DOHH2 (cell line): Measurements from ENCODE around the gene KIF1A.

ENCODE experiments used
- H3F3A ChIP-seq: fragments of 200-600 bp; sonication (generic), shearing (Covaris generic); 2 replicates; pipeline ENCODE4 v1.6.0; 2016; ENCODE audit warnings: antibody characterized with exemption, mild to moderate bottlenecking; ENCODE audit not compliant: control insufficient read depth, insufficient read depth
- H3K27ac ChIP-seq: fragments of 200-600 bp; sonication (generic); 2 replicates; pipeline ENCODE4 v1.5.1; 2014; ENCODE audit warnings: low read depth, mild to moderate bottlenecking, low read length, moderate library complexity
- H3K27me3 ChIP-seq: fragments of 200-600 bp; sonication (generic); 2 replicates; pipeline ENCODE4 v1.6.1; 2014; ENCODE audit warnings: mild to moderate bottlenecking, low read length, mixed read lengths; ENCODE audit not compliant: control insufficient read depth
- H3K36me3 ChIP-seq: fragments of 200-600 bp; sonication (generic); 2 replicates; pipeline ENCODE4 v1.6.1; 2014; ENCODE audit warnings: mild to moderate bottlenecking, low read length, moderate library complexity, mixed read lengths; ENCODE audit not compliant: control insufficient read depth
- H3K4me1 ChIP-seq: fragments of 200-600 bp; sonication (generic); 2 replicates; pipeline ENCODE4 v1.6.1; 2014; ENCODE audit warnings: mild to moderate bottlenecking, low read length, mixed read lengths; ENCODE audit not compliant: control insufficient read depth
- H3K4me2 ChIP-seq: fragments of 200-600 bp; sonication (generic); 2 replicates; pipeline ENCODE4 v1.6.0; 2014; ENCODE audit warnings: mild to moderate bottlenecking, low read length, moderate library complexity
- H3K4me3 ChIP-seq: fragments of 200-600 bp; sonication (generic); 2 replicates; pipeline ENCODE4 v1.5.1; 2014; ENCODE audit warnings: mild to moderate bottlenecking, low read length, mixed read lengths
- H3K79me2 ChIP-seq: fragments of 200-600 bp; sonication (generic); 2 replicates; pipeline ENCODE4 v1.6.1; 2014; ENCODE audit warnings: mild to moderate bottlenecking, low read length, mixed read lengths; ENCODE audit not compliant: control insufficient read depth
- H3K9me2 ChIP-seq: fragments of 200-600 bp; sonication (generic); replicated peaks from 2 replicates; pipeline ENCODE4 v1.6.1; 2014; ENCODE audit warnings: mild to moderate bottlenecking, low read length, mixed read lengths; ENCODE audit not compliant: control insufficient read depth
- H3K9me3 ChIP-seq: fragments of 200-600 bp; sonication (generic); 2 replicates; pipeline ENCODE4 v1.6.1; 2014; ENCODE audit warnings: antibody characterized with exemption, low read length, mixed read lengths; ENCODE audit not compliant: control insufficient read depth, insufficient read depth
- H4K20me1 ChIP-seq: fragments of 200-600 bp; sonication (generic); 2 replicates; pipeline ENCODE4 v1.6.0; 2014; ENCODE audit warnings: low read depth, mild to moderate bottlenecking, antibody characterized with exemption, low read length, moderate library complexity; ENCODE audit not compliant: control insufficient read depth, insufficient read depth
- CTCF ChIP-seq: fragments of 200-600 bp; sonication (generic); IDR thresholded peaks from one replicate; pipeline ENCODE4 v1.5.1; 2014; ENCODE audit warnings: antibody characterized with exemption, mild to moderate bottlenecking, low read depth, low read length; ENCODE audit not compliant: poor library complexity, severe bottlenecking
- EZH2phosphoT487 ChIP-seq: fragments of 200-600 bp; sonication (generic); IDR thresholded peaks from 2 replicates; pipeline ENCODE4 v1.6.1; 2017; ENCODE audit warnings: borderline replicate concordance, mild to moderate bottlenecking, antibody characterized with exemption, low read length, moderate library complexity, mixed read lengths

The KIF1A gene

GRCh38 chr2:240818293-240819125 lies 1.5 kb downstream of the KIF1A start:
- Histone ChIP-seq H3K36me3 (no peaks in the 10 kb centered on the region), H3K4me2 (no peak overlapping the region), H3K9me2 (no peaks in the 10 kb centered on the region), H3F3A (no peaks in the 10 kb centered on the region), H3K9me3 (no peaks in the 10 kb centered on the region), H3K79me2 (no peaks in the 10 kb centered on the region), H3K27ac (no peak overlapping the region), H4K20me1 (no peaks in the 10 kb centered on the region), H3K4me3 (no peak overlapping the region), H3K27me3 (peaks cover 16% of the 10 kb centered on the region), H3K4me1 (no peaks in the 10 kb centered on the region)
- no peak for TF ChIP-seq CTCF
- TF ChIP-seq EZH2phosphoT487 = no peak

GRCh38 chr2:240817496-240818292 lies 2.3 kb downstream of the KIF1A start:
- Histone ChIP-seq H3K4me2 (no peak overlapping the region), H3K9me3 (peaks cover 7% of the 10 kb centered on the region; the same call in 1 of the 2 replicates), H3K79me2 (no peaks in the 10 kb centered on the region), H3K4me3 (no peak overlapping the region), H3K27me3 (peaks cover 15% of the 10 kb centered on the region), H3K36me3 (no peaks in the 10 kb centered on the region), H3F3A (no peaks in the 10 kb centered on the region), H3K27ac (no peak overlapping the region), H4K20me1 (no peaks in the 10 kb centered on the region), H3K4me1 (no peaks in the 10 kb centered on the region), H3K9me2 (no peaks in the 10 kb centered on the region)
- TF ChIP-seq EZH2phosphoT487 = no peak
- no peak for TF ChIP-seq CTCF

- TF ChIP-seq CTCF (no peak), EZH2phosphoT487 (no peak)
- peaks cover 11% of the 10 kb centered on the region for H3K27me3 ChIP-seq
- no peak overlapping the region for H3K4me3 ChIP-seq
- peaks cover 14% of the 10 kb centered on the region; the same call in 1 of the 2 replicates for H3K9me3 ChIP-seq
- no peaks in the 10 kb centered on the region for H3K36me3 ChIP-seq
- H3K27ac ChIP-seq = no peak overlapping the region
- no peaks in the 10 kb centered on the region for H4K20me1 ChIP-seq
- no peak overlapping the region for H3K4me2 ChIP-seq
- no peaks in the 10 kb centered on the region for H3K9me2 ChIP-seq
- H3F3A ChIP-seq = no peaks in the 10 kb centered on the region
- no peaks in the 10 kb centered on the region for H3K4me1 ChIP-seq
- no peaks in the 10 kb centered on the region for H3K79me2 ChIP-seq
Observed at GRCh38 chr2:240816584-240817495, 3.2 kb downstream of the KIF1A start.
